HCT116 (cell line): Measurements from ENCODE around the gene CCDC9. TPM values are rescaled to one million over a fixed set of nuclear protein-coding genes. Genes with fewer than 3 reads are reported as not detected.

Experiments used
- ATAC-seq: fragments of 200-7000 bp; cut with Tn5 transposase; 2 replicates; pipeline ENCODE4 v1.9.1; 2020; ENCODE audit warnings: mild to moderate bottlenecking, moderate library complexity
- BruUV-seq: library from RNA; stranded (reverse); fragments of 400-500 nt; replicated peaks from 2 replicates; lab custom pipeline; 2021; lab: Mats Ljungman, UMichigan
- CTCF ChIA-PET: fragments of 300-600 bp; sonication (Branson Sonifier 250); formaldehyde crosslinking; loops from one replicate; lab custom pipeline; 2021; ENCODE audit warnings: antibody characterized with exemption; lab: Charles Lee
- POLR2A ChIA-PET: fragments of 300-600, 350-600 bp; sonication (Branson Sonifier 250); formaldehyde crosslinking; loops from one replicate; lab custom pipeline; 2021; ENCODE audit warnings: antibody characterized with exemption; lab: Charles Lee
- RAD21 ChIA-PET, 2 experiments: fragments of 300-600 bp; sonication (Branson Sonifier 250); formaldehyde crosslinking; loops; one replicate each; lab custom pipeline; 2023; ENCODE audit warnings: low total read pairs in 2 of 2; ENCODE audit not compliant: uncharacterized antibody in 2 of 2, unreplicated experiment in 2 of 2, low non-redundant PET in 1 of 2; lab: Charles Lee
- DNase-seq: peaks from one replicate; pipeline ENCODE4 v3.0.0-alpha.2; 2010; ENCODE audit warnings: low read depth, low spot score
- H2AFZ ChIP-seq: fragments of 200-600 bp; shearing (Covaris generic), sonication (generic); 2 replicates; pipeline ENCODE4 v1.6.1; 2017; ENCODE audit warnings: low read depth, mixed run types, mixed read lengths, antibody characterized with exemption, low read length; ENCODE audit not compliant: poor library complexity, severe bottlenecking
- H3K27ac ChIP-seq: 2 replicates; pipeline ENCODE4 v1.5.1; 2012; ENCODE audit warnings: low read depth, low read length
- H3K27me3 ChIP-seq: fragments of 200-600 bp; sonication (generic); 2 replicates; pipeline ENCODE4 v1.6.1; 2016; ENCODE audit warnings: mixed run types, low read length, mixed read lengths; ENCODE audit not compliant: insufficient read depth
- H3K36me3 ChIP-seq, 2 experiments: fragments of 200-500 bp in 1 of 2; fragments of 200-600 bp in 1 of 2; sonication (Bioruptor generic) in 1 of 2; sonication (generic) in 1 of 2; 2 replicates each; pipeline versions ENCODE4 v1.5.1 to v1.6.1; 2014 to 2016; ENCODE audit warnings: low read length in 2 of 2, inconsistent platforms in 1 of 2, mixed read lengths in 1 of 2, mixed run types in 1 of 2; ENCODE audit not compliant: insufficient read depth in 2 of 2, control insufficient read depth in 1 of 2
- H3K4me1 ChIP-seq, 2 experiments: fragments of 200-600 bp in 1 of 2; sonication (generic) in 1 of 2; 2 replicates each; pipeline versions ENCODE4 v1.5.1 to v1.6.1; 2012 to 2017; ENCODE audit warnings: low read length in 2 of 2, inconsistent platforms in 1 of 2, mild to moderate bottlenecking in 1 of 2, mixed read lengths in 1 of 2, mixed run types in 1 of 2, moderate library complexity in 1 of 2; ENCODE audit not compliant: insufficient read depth in 2 of 2, control insufficient read depth in 1 of 2
- H3K4me2 ChIP-seq: fragments of 200-600 bp; sonication (generic); 2 replicates; pipeline ENCODE4 v1.6.1; 2017; ENCODE audit warnings: mixed run types, low read length, mixed read lengths
- H3K4me3 ChIP-seq, 2 experiments: fragments of 200-600 bp in 1 of 2; sonication (generic) in 1 of 2; replicated peaks in 1 of 2; 2 replicates each; pipeline ENCODE4 v1.5.1; 2011 to 2016; ENCODE audit warnings: low read length in 2 of 2, control low read depth in 1 of 2, low read depth in 1 of 2, mild to moderate bottlenecking in 1 of 2, mixed read lengths in 1 of 2, mixed run types in 1 of 2
- H3K79me2 ChIP-seq: fragments of 200-600 bp; sonication (generic); 2 replicates; pipeline ENCODE4 v1.6.1; 2017; ENCODE audit warnings: mild to moderate bottlenecking, mixed run types, low read length, moderate library complexity, mixed read lengths; ENCODE audit not compliant: insufficient read depth
- H3K9ac ChIP-seq: fragments of 200-600 bp; sonication (generic); 2 replicates; pipeline ENCODE4 v1.6.1; 2016; ENCODE audit warnings: low read length, mixed read lengths
- H3K9me2 ChIP-seq: fragments of 200-600 bp; sonication (generic), shearing (Covaris generic); 2 replicates; pipeline ENCODE4 v1.6.1; 2017; ENCODE audit warnings: mixed run types, mild to moderate bottlenecking, moderate library complexity; ENCODE audit not compliant: insufficient read depth
- H3K9me3 ChIP-seq, 2 experiments: fragments of 200-500 bp in 1 of 2; fragments of 200-600 bp in 1 of 2; sonication (Bioruptor generic) in 1 of 2; sonication (generic) in 1 of 2; 2 replicates each; pipeline ENCODE4 v1.6.1; 2014 to 2017; ENCODE audit warnings: low read length in 2 of 2, mixed read lengths in 2 of 2, inconsistent platforms in 1 of 2, low read depth in 1 of 2, mild to moderate bottlenecking in 1 of 2, mixed run types in 1 of 2, moderate library complexity in 1 of 2; ENCODE audit not compliant: control insufficient read depth in 1 of 2, insufficient read depth in 1 of 2
- H4K20me1 ChIP-seq: fragments of 200-600 bp; sonication (generic), shearing (Covaris generic); 2 replicates; pipeline ENCODE4 v1.6.1; 2017; ENCODE audit warnings: mixed run types, mild to moderate bottlenecking, moderate library complexity; ENCODE audit not compliant: insufficient read depth
- ATF3 ChIP-seq: IDR thresholded peaks from 2 replicates; pipeline ENCODE4 v1.6.1; 2012
- CEBPB ChIP-seq: IDR thresholded peaks from 2 replicates; pipeline ENCODE4 v1.6.1; 2012; ENCODE audit warnings: low read depth
- CTCF ChIP-seq, 3 experiments: fragments of 200-600 bp in 1 of 3; sonication (generic) in 1 of 3; IDR thresholded peaks in 2 of 3; conservative IDR thresholded peaks in 1 of 3; 2 replicates each; pipeline ENCODE4 v1.5.1; 2012 to 2017; ENCODE audit warnings: low read depth in 2 of 3, low read length in 2 of 3, antibody characterized with exemption in 1 of 3, borderline replicate concordance in 1 of 3, control low read depth in 1 of 3, mild to moderate bottlenecking in 1 of 3, mixed read lengths in 1 of 3, mixed run types in 1 of 3, moderate library complexity in 1 of 3; ENCODE audit not compliant: insufficient read depth in 1 of 3
- EGR1 ChIP-seq: IDR thresholded peaks from 2 replicates; pipeline ENCODE4 v1.6.1; 2012; ENCODE audit warnings: low read depth
- EZH2 ChIP-seq: fragments of 200-600 bp; sonication (generic); IDR thresholded peaks from 2 replicates; pipeline ENCODE4 v1.6.1; 2017; ENCODE audit warnings: antibody characterized with exemption, mixed run types
- POLR2A ChIP-seq: IDR thresholded peaks from 2 replicates; pipeline ENCODE4 v1.7.0; 2011; ENCODE audit warnings: borderline replicate concordance; ENCODE audit not compliant: insufficient read depth, insufficient read length; ENCODE audit errors: extremely low read depth
- RAD21 ChIP-seq: IDR thresholded peaks from 2 replicates; pipeline ENCODE4 v1.6.1; 2012; ENCODE audit warnings: low read depth, mild to moderate bottlenecking
- YY1 ChIP-seq: IDR thresholded peaks from 2 replicates; pipeline ENCODE4 v1.6.1; 2011; ENCODE audit warnings: low read length, low read depth, moderate library complexity, mild to moderate bottlenecking; ENCODE audit not compliant: insufficient replicate concordance; ENCODE audit errors: extremely low read depth
- intact Hi-C: fragments of 100-400 bp; cut with micrococcal nuclease; formaldehyde crosslinking; loops from 2 replicates; pipeline ENCODE4 v1.10.0; 2022
- total RNA-seq: library from RNA; stranded (reverse); gene quantifications from one replicate; pipeline ENCODE4 v1.2.1, GENCODE V29; 2021; ENCODE audit not compliant: unreplicated experiment

Gene CCDC9
- total RNA-seq, 1 experiment from 2014 or later, result 40.6 TPM

GRCh38 chr19:47284324-47284899 lies 28.1 kb downstream of the CCDC9 start:
- no TSS peak for BruUV-seq
- CTCF ChIA-PET, result interaction anchor here (1.1 to 2.8 kb wide), 6 partner anchors 9 to 144 kb away, joined by 3 to 8 read pairs (median 6); partner anchors contain the start of genes CCDC9 and INAFM1
- Histone ChIP-seq H3K9me3 (no peaks in the 10 kb centered on the region), H3K4me1 (peaks cover 13 to 26% of the 10 kb centered on the region in 2 experiments), H4K20me1 (no peaks in the 10 kb centered on the region), H3K79me2 (no peaks in the 10 kb centered on the region), H3K27ac (no peak overlapping the region), H3K4me3 (no peak overlapping the region), H2AFZ (no peak overlapping the region), H3K27me3 (no peaks in the 10 kb centered on the region), H3K4me2 (no peak overlapping the region), H3K9ac (no peak overlapping the region), H3K36me3 (no peaks in the 10 kb centered on the region), H3K9me2 (no peaks in the 10 kb centered on the region)
- intact Hi-C loops, result loop anchor here (2.0 to 5.0 kb wide), 2 partner anchors 106 to 143 kb away; no protein-coding TSS in a partner anchor
- TF ChIP-seq CEBPB (no peak), EZH2 (no peak), CTCF (IDR thresholded peaks at IDR 0.05 in 2 of 3, conservative IDR thresholded peaks at IDR 0.05 in 1 of 3; ENCODE audit: borderline replicate concordance in 1 of 3, insufficient read depth in 1 of 3, low read depth in 2 of 3, low read length in 2 of 3) (peak; percentile 72 to 94 (median 76); a peak in 5 of 6 replicates), RAD21 (peak; percentile 79)
- RAD21 ChIA-PET, result no interaction called here
- POLR2A ChIA-PET, result interaction anchor here (0.5 to 1.6 kb wide), 3 partner anchors 10 to 1362 kb away, joined by 3 to 8 read pairs (median 4); partner anchors contain the start of gene CA11
- DNase-seq, result no peak
- ATAC-seq, result peak; percentile 26; the same call in 1 of the 2 replicates

- RAD21 ChIA-PET, result interaction anchor here in 1 of 2 experiments (0.7 kb wide), 1 partner anchor 19 kb away, joined by 3 read pairs; no protein-coding TSS in a partner anchor
- intact Hi-C loops, result loop anchor here (1.0 to 10.0 kb wide), 3 partner anchors 95 to 399 kb away; no protein-coding TSS in a partner anchor
- TF ChIP-seq ATF3 (no peak), RAD21 (peak; percentile 94), POLR2A (no peak), EGR1 (no peak), CTCF (IDR thresholded peaks at IDR 0.05 in 2 of 3, conservative IDR thresholded peaks at IDR 0.05 in 1 of 3; ENCODE audit: borderline replicate concordance in 1 of 3, insufficient read depth in 1 of 3, low read depth in 2 of 3, low read length in 2 of 3) (peak; percentile 69 to 89 (median 80)), YY1 (no peak)
- CTCF ChIA-PET, result interaction anchor here (1.5 to 5.1 kb wide), 3 partner anchors 19 to 132 kb away, joined by 3 to 25 read pairs (median 7); partner anchors contain the start of gene DHX34
- Histone ChIP-seq H4K20me1 (no peaks in the 10 kb centered on the region), H3K9ac (no peak overlapping the region), H3K36me3 (no peaks in the 10 kb centered on the region), H3K79me2 (no peaks in the 10 kb centered on the region), H3K9me2 (no peaks in the 10 kb centered on the region), H3K4me3 (no peak overlapping the region), H3K9me3 (no peaks in the 10 kb centered on the region), H3K4me1 (peaks cover 0 to 1% of the 10 kb centered on the region in 2 experiments; a peak in 2 of 4 replicates), H3K27ac (no peak overlapping the region), H3K4me2 (peak overlapping the region; percentile 25; the same call in 1 of the 2 replicates), H2AFZ (no peak overlapping the region), H3K27me3 (no peaks in the 10 kb centered on the region)
- peak; percentile 79 for DNase-seq
- POLR2A ChIA-PET, result no interaction called here
- no TSS peak for BruUV-seq
- ATAC-seq, result peak; percentile 99
These were observed 39.7 kb downstream of the CCDC9 start for GRCh38 chr19:47296036-47296435.
